Measurements from ENCODE around the gene PIK3R5.

Gene PIK3R5

GRCh38 chr17:8965394-8966168 is at the start of gene PIK3R5:
Gene PIK3R5, minus strand, starts transcription at chr17:8965707. Its CDS starts 54,213 bp downstream, at chr17:8911494.
- peak within 1 kb of the TSS; percentile 64 for H3K27ac ChIP-seq (ENCODE audit: low read depth, low read length)

GRCh38 chr17:9011001-9011400 is 45.5 kb upstream of the PIK3R5 start:
- Histone ChIP-seq H3K27ac (ENCODE audit: low read depth, low read length) (no peak overlapping the region), H3K9me2 (replicated peaks; ENCODE audit: control insufficient read depth, low read length) (no peaks in the 10 kb centered on the region), H3K4me1 (ENCODE audit: control insufficient read depth, low read length) (no peaks in the 10 kb centered on the region), H3F3A (ENCODE audit: control insufficient read depth, insufficient read depth) (no peaks in the 10 kb centered on the region), H3K27me3 (ENCODE audit: control insufficient read depth, low read length) (no peaks in the 10 kb centered on the region), H3K4me3 (ENCODE audit: low read length) (no peak overlapping the region), H4K20me1 (ENCODE audit: control insufficient read depth, insufficient read depth, low read depth, low read length) (no peaks in the 10 kb centered on the region), H3K9me3 (ENCODE audit: control insufficient read depth, insufficient read depth, low read length) (no peaks in the 10 kb centered on the region), H3K79me2 (ENCODE audit: control insufficient read depth, low read length) (no peaks in the 10 kb centered on the region), H3K4me2 (ENCODE audit: low read length) (no peak overlapping the region), H3K36me3 (ENCODE audit: control insufficient read depth, low read length) (no peaks in the 10 kb centered on the region)
- TF ChIP-seq EZH2phosphoT487 (IDR thresholded peaks at IDR 0.05; ENCODE audit: borderline replicate concordance, low read length), result no peak
- TF ChIP-seq CTCF (IDR thresholded peaks at IDR 0.05; ENCODE audit: low read depth, low read length, poor library complexity, severe bottlenecking), result no peak

More at GRCh38 chr17:8965394-8966168, at the start of gene PIK3R5:
- H3K4me3 ChIP-seq (ENCODE audit: low read length), result peak within 1 kb of the TSS; percentile 94
- no peaks in the 10 kb centered on the region for H4K20me1 ChIP-seq (ENCODE audit: control insufficient read depth, insufficient read depth, low read depth, low read length)
- H3K27me3 ChIP-seq (ENCODE audit: control insufficient read depth, low read length), result peaks cover 27% of the 10 kb centered on the region
- H3F3A ChIP-seq (ENCODE audit: control insufficient read depth, insufficient read depth), result no peaks in the 10 kb centered on the region
- peak within 1 kb of the TSS; percentile 95 for H3K4me2 ChIP-seq (ENCODE audit: low read length)
- no peaks in the 10 kb centered on the region for H3K9me2 ChIP-seq (replicated peaks; ENCODE audit: control insufficient read depth, low read length)
- peaks cover 19% of the 10 kb centered on the region for H3K4me1 ChIP-seq (ENCODE audit: control insufficient read depth, low read length)
- no peaks in the 10 kb centered on the region for H3K79me2 ChIP-seq (ENCODE audit: control insufficient read depth, low read length)
- no peaks in the 10 kb centered on the region for H3K36me3 ChIP-seq (ENCODE audit: control insufficient read depth, low read length)
- no peaks in the 10 kb centered on the region; the same call in 1 of the 2 replicates for H3K9me3 ChIP-seq (ENCODE audit: control insufficient read depth, insufficient read depth, low read length)
- no peak for TF ChIP-seq EZH2phosphoT487 (IDR thresholded peaks at IDR 0.05; ENCODE audit: borderline replicate concordance, low read length)
- peak; percentile 9 for TF ChIP-seq CTCF (IDR thresholded peaks at IDR 0.05; ENCODE audit: low read depth, low read length, poor library complexity, severe bottlenecking)

- no peaks in the 10 kb centered on the region for H3K79me2 ChIP-seq (ENCODE audit: control insufficient read depth, low read length)
- H3K27ac ChIP-seq (ENCODE audit: low read depth, low read length), result no peak overlapping the region
- no peak overlapping the region for H3K4me2 ChIP-seq (ENCODE audit: low read length)
- H3K9me2 ChIP-seq (replicated peaks; ENCODE audit: control insufficient read depth, low read length), result no peaks in the 10 kb centered on the region
- no peak overlapping the region for H3K4me3 ChIP-seq (ENCODE audit: low read length)
- H4K20me1 ChIP-seq (ENCODE audit: control insufficient read depth, insufficient read depth, low read depth, low read length), result no peaks in the 10 kb centered on the region
- TF ChIP-seq CTCF (IDR thresholded peaks at IDR 0.05; ENCODE audit: low read depth, low read length, poor library complexity, severe bottlenecking) (no peak), EZH2phosphoT487 (IDR thresholded peaks at IDR 0.05; ENCODE audit: borderline replicate concordance, low read length) (no peak)
- H3K27me3 ChIP-seq (ENCODE audit: control insufficient read depth, low read length), result peaks cover 7% of the 10 kb centered on the region; the same call in 1 of the 2 replicates
- H3K4me1 ChIP-seq (ENCODE audit: control insufficient read depth, low read length), result no peaks in the 10 kb centered on the region
- H3K9me3 ChIP-seq (ENCODE audit: control insufficient read depth, insufficient read depth, low read length), result no peaks in the 10 kb centered on the region
- no peaks in the 10 kb centered on the region for H3K36me3 ChIP-seq (ENCODE audit: control insufficient read depth, low read length)
- no peaks in the 10 kb centered on the region for H3F3A ChIP-seq (ENCODE audit: control insufficient read depth, insufficient read depth)
These were observed 44.2 kb upstream of the PIK3R5 start for GRCh38 chr17:9009737-9010136.

All from DOHH2 (cell line).